ENCODE results near the gene TNFAIP8. TPM values are rescaled to one million over a fixed set of nuclear protein-coding genes. Genes with fewer than 3 reads are reported as not detected.

The TNFAIP8 gene
- total and polyA plus RNA-seq, 9 of the 15 experiments (the other 6 are each of a cell fraction or from before 2014, with no cell fraction given), result 29.9 to 52.2 (median 44.8) TPM

DNA sequence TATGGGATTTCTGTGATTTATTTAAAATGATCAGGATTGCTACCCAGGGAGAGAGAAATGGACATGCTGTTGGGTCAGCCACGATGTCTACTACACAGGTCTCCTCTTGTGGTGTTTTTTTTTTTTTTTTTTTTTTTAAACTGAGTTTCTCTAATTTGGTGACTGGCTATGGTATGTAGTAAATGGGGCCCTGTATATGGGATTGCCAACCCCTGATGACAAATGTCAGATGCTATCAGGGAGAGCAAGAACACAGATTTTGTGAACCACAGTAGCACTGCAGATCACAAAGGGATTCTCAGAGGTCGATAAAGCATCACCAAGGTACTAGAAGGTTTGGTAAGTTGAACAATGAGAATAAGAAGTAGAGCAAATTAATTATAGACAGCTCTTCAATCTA lies 16.5 kb upstream of the TNFAIP8 start:
- no peak for FAIRE-seq
- Histone ChIP-seq H2AFZ (ENCODE audit: low read depth, low read length) (no peak overlapping the region), H3K9me1 (ENCODE audit: control insufficient read depth, insufficient read depth, low read length) (no peaks in the 10 kb centered on the region), H3K9me3 (replicated peaks; ENCODE audit: control insufficient read depth, insufficient read depth, low read depth, low read length) (no peaks in the 10 kb centered on the region), H3K4me1 (replicated peaks in 1 of 2; ENCODE audit: control insufficient read depth in 2 of 2, insufficient read depth in 2 of 2, low read length in 2 of 2) (peaks cover 24 to 82% of the 10 kb centered on the region in 2 experiments), H3K4me2 (ENCODE audit: insufficient read depth, low read length) (no peak overlapping the region; the same call in 1 of the 2 replicates), H3K79me2 (ENCODE audit: control insufficient read depth, insufficient read depth, low read length) (peaks cover 91% of the 10 kb centered on the region), H3K4me3 (no peak overlapping the region), H3K27ac (ENCODE audit: extremely low read depth, low read depth, low read length) (no peak overlapping the region; the same call in 2 of the 3 replicates), H4K20me1 (replicated peaks; ENCODE audit: control insufficient read depth, insufficient read depth, low read length) (no peaks in the 10 kb centered on the region), H3K9ac (ENCODE audit: insufficient read depth in 1 of 2, low read depth in 2 of 2, low read length in 2 of 2) (peak overlapping the region in 1 of 2 experiments; percentile 51; a peak in 1 of 4 replicates), H3K27me3 (ENCODE audit: control insufficient read depth in 2 of 2, insufficient read depth in 2 of 2, low read length in 2 of 2) (no peaks in the 10 kb centered on the region), H3K36me3 (ENCODE audit: control insufficient read depth, insufficient read depth, low read length) (no peaks in the 10 kb centered on the region; the same call in 1 of the 3 replicates)
- ChIA-PET CTCF (ENCODE audit: low intra/inter-chr PET ratio) (no interaction called here), POLR2A (interaction anchor here (0.8 to 1.2 kb wide), 2 partner anchors 16 to 18 kb away, joined by 3 to 5 read pairs; no protein-coding TSS in a partner anchor)
- no TSS peak for BruUV-seq (replicated peaks)
- ATAC-seq, result no peak
- 71% methylated on average over 2 of the region's 2 CpGs for WGBS (ENCODE audit: insufficient coverage, low coverage, missing lambda C conversion rate)
- intact Hi-C loops (cut with micrococcal nuclease), result no loop called here
- in situ Hi-C loops (cut with MboI), result no loop called here
- DNase-seq (ENCODE audit: extremely low read depth in 1 of 4, low spot score in 3 of 4), result no peak
- TF ChIP-seq ETS2 (tag; IDR thresholded peaks at IDR 0.05; ENCODE audit: borderline replicate concordance, poor library complexity, severe bottlenecking) (no peak), KDM1A (IDR thresholded peaks at IDR 0.05) (peak in 1 of 2 experiments; percentile 14; a peak in 1 of 4 replicates), RCOR1 (IDR thresholded peaks at IDR 0.05; ENCODE audit: borderline replicate concordance in 1 of 2, low read depth in 2 of 2, low read length in 2 of 2) (peak in 1 of 2 experiments; percentile 28; a peak in 1 of 4 replicates)

DNA sequence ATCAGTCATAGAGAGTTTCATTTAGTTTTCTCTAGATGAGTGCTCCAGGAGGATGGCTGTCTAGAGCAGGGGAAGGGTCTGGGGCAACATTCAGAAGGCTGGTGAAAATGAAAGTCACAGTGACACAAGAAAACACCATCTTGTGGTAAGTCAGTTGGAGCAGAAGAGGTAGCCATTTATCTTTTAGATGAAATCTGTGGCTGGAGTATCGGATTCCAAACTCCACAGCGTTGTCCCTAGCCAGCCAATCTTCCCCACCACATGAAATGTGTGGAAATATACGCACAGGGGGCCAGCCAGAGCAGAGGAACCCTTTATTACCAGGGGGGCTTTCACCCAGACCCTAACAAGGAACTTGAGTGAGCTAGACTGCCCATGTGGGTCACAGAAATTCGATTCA lies 15.9 kb upstream of the TNFAIP8 start:
- ChIA-PET CTCF (ENCODE audit: low intra/inter-chr PET ratio) (no interaction called here), POLR2A (interaction anchor here (0.6 to 2.6 kb wide), 6 partner anchors 8 to 79 kb away, joined by 3 to 11 read pairs (median 4); partner anchors contain the start of gene TNFAIP8)
- no peaks in the 10 kb centered on the region; the same call in 1 of the 3 replicates for H3K36me3 ChIP-seq (ENCODE audit: control insufficient read depth, insufficient read depth, low read length)
- H3K4me2 ChIP-seq (ENCODE audit: insufficient read depth, low read length), result peak overlapping the region; percentile 78
- peak overlapping the region; percentile 72; the same call in 2 of the 3 replicates for H3K27ac ChIP-seq (ENCODE audit: extremely low read depth, low read depth, low read length)
- no peaks in the 10 kb centered on the region for H3K9me3 ChIP-seq (replicated peaks; ENCODE audit: control insufficient read depth, insufficient read depth, low read depth, low read length)
- DNase-seq (ENCODE audit: extremely low read depth in 1 of 4, low spot score in 3 of 4) (peak in 2 of 4 experiments; percentile 37), FAIRE-seq (peak; percentile 63), ATAC-seq (peak; percentile 21)
- H4K20me1 ChIP-seq (replicated peaks; ENCODE audit: control insufficient read depth, insufficient read depth, low read length), result no peaks in the 10 kb centered on the region
- H3K9me1 ChIP-seq (ENCODE audit: control insufficient read depth, insufficient read depth, low read length), result no peaks in the 10 kb centered on the region
- no peaks in the 10 kb centered on the region for H3K27me3 ChIP-seq (ENCODE audit: control insufficient read depth in 2 of 2, insufficient read depth in 2 of 2, low read length in 2 of 2)
- 15% methylated on average over 4 of the region's 4 CpGs for WGBS (ENCODE audit: insufficient coverage, low coverage, missing lambda C conversion rate)
- H3K9ac ChIP-seq (ENCODE audit: insufficient read depth in 1 of 2, low read depth in 2 of 2, low read length in 2 of 2), result peak overlapping the region; percentile 51 to 72; a peak in 3 of 4 replicates
- intact Hi-C loops (cut with micrococcal nuclease), result no loop called here
- peaks cover 85% of the 10 kb centered on the region for H3K79me2 ChIP-seq (ENCODE audit: control insufficient read depth, insufficient read depth, low read length)
- H3K4me1 ChIP-seq (replicated peaks in 1 of 2; ENCODE audit: control insufficient read depth in 2 of 2, insufficient read depth in 2 of 2, low read length in 2 of 2), result peaks cover 24 to 79% of the 10 kb centered on the region in 2 experiments
- BruUV-seq (replicated peaks), result no TSS peak
- H3K4me3 ChIP-seq, result no peak overlapping the region
- H2AFZ ChIP-seq (ENCODE audit: low read depth, low read length), result peak overlapping the region; percentile 49
- in situ Hi-C loops (cut with MboI), result no loop called here
- peak in 1 of 3 experiments; percentile 38 for TF ChIP-seq YY1 (IDR thresholded peaks at IDR 0.05; ENCODE audit: borderline replicate concordance in 1 of 3, control insufficient read depth in 1 of 3, extremely low read depth in 1 of 3, insufficient read depth in 3 of 3, insufficient read length in 1 of 3, insufficient replicate concordance in 2 of 3, low read depth in 1 of 3, low read length in 2 of 3)
- TF ChIP-seq HSF4 (CRISPR knock-in tag; IDR thresholded peaks at IDR 0.05; ENCODE audit: borderline replicate concordance), result peak; percentile 69; the same call in 1 of the 2 replicates
- TF ChIP-seq ZNF512 (tag; IDR thresholded peaks at IDR 0.05), result no peak
- no peak for TF ChIP-seq ZNF79 (CRISPR knock-in tag; IDR thresholded peaks at IDR 0.05; ENCODE audit: low read depth)
- TF ChIP-seq GATAD2A (IDR thresholded peaks at IDR 0.05), result 0 out of 2 replicates have a peak, but pooled peaks have one; percentile 42
- no peak for TF ChIP-seq RBM15 (IDR thresholded peaks at IDR 0.05; ENCODE audit: insufficient read depth, low read length)
- 0 out of 2 replicates have a peak, but pooled peaks have one; percentile 44 for TF ChIP-seq ZNF263 (CRISPR knock-in tag; IDR thresholded peaks at IDR 0.05; ENCODE audit: borderline replicate concordance)
- 0 out of 2 replicates have a peak, but pooled peaks have one; percentile 32 for TF ChIP-seq ZNF311 (CRISPR knock-in tag; IDR thresholded peaks at IDR 0.05)
- peak; percentile 52 for TF ChIP-seq DPF2 (IDR thresholded peaks at IDR 0.05)
- 0 out of 2 replicates have a peak, but pooled peaks have one; percentile 13 for TF ChIP-seq SMARCA4 (IDR thresholded peaks at IDR 0.05)
- peak; percentile 30; the same call in 1 of the 2 replicates for TF ChIP-seq EP400 (IDR thresholded peaks at IDR 0.05)
